LNCaP clone FGC (cell line): ENCODE results near the gene ANAPC10.

Source experiments
- DNase-seq: peaks from one replicate; pipeline ENCODE4 v3.0.0-alpha.2; 2011; ENCODE audit warnings: low read depth
- H3K4me3 ChIP-seq: 2 replicates; pipeline ENCODE4 v1.5.1; 2011; ENCODE audit warnings: mild to moderate bottlenecking, low read depth, low read length, control low read depth
- TF ChIP-seq, protein P1 (sequence below): IDR thresholded peaks from 2 replicates; pipeline ENCODE4 v1.5.1; 2012; ENCODE audit warnings: mild to moderate bottlenecking; ENCODE audit not compliant: control insufficient read depth, insufficient read depth; ENCODE audit errors: extremely low read depth

The ANAPC10 gene

DNA sequence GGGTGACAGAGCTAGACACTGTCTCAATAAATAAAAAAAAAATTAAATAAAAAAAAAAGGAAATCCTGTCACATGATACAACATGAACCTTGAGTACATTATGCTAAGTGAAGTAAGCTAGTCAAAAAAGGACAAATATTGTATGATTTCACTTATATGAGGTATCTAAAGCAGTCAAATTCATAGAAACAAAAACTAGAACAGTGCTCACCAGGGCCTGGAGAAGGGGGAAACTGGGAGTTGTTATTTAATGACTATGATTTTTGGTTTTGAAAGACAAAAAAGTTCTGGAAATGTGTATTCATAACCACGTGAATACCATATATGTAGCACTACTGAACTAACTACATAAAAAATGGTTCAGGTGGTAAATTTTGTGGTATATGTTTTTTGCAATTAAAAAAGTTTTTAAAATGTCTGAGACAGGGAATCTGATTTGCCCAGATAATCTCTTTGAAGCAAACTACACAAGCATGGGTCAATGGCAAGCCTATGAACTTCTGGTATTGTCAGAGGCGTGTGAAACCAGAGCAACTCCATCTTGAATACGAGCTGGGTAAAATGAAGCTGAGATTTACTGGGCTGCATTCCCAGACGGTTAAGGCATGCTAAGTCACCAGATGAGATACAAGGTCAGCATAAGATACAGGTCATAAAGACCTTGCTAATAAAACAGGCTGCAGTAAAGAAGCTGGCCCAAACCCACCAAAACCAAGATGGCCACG, 42.3 kb downstream of the ANAPC10 start:
- no peak overlapping the region for H3K4me3 ChIP-seq
- TF ChIP-seq, protein P1, sequence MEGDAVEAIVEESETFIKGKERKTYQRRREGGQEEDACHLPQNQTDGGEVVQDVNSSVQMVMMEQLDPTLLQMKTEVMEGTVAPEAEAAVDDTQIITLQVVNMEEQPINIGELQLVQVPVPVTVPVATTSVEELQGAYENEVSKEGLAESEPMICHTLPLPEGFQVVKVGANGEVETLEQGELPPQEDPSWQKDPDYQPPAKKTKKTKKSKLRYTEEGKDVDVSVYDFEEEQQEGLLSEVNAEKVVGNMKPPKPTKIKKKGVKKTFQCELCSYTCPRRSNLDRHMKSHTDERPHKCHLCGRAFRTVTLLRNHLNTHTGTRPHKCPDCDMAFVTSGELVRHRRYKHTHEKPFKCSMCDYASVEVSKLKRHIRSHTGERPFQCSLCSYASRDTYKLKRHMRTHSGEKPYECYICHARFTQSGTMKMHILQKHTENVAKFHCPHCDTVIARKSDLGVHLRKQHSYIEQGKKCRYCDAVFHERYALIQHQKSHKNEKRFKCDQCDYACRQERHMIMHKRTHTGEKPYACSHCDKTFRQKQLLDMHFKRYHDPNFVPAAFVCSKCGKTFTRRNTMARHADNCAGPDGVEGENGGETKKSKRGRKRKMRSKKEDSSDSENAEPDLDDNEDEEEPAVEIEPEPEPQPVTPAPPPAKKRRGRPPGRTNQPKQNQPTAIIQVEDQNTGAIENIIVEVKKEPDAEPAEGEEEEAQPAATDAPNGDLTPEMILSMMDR, result no peak
- no peak for DNase-seq

DNA sequence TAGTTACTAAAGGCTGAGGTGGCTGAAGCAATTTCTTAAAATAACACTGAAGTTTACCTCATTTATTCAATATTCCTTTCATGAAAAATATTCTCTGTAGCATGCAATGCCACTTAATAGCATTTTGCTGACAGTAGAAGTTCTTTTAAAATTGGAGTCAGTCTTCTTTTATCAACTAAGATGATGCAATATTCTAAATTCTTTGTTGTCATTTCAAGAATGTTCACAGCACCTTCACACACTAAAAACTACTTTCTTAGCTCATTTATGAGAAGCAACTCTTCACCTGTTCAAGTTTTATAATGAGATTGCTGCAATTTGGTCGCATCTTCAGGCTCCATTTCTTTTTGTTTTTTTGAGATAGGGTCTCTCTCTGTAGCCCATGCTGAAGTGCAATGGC, 48.8 kb downstream of the ANAPC10 start:
- no peak overlapping the region for H3K4me3 ChIP-seq
- no peak for DNase-seq
- TF ChIP-seq, protein P1, result no peak

DNA sequence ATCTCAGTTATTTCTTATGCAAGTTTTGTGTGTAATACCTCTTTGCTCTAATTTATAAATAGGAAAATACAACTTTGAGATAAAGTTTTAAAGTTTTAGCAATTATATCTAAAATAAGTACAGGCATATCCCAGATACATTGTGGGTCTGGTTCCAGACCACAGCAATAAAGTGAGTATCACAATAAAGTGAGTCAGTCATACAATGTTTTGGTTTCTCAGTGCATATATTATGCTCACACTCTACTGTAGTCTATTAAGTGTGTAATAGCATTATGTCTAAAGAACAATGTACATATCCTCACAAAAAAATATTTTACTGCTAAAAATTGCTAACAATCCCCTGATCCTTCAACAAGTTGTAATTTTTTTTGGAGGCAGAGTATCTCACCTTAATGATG, 49.2 kb downstream of the ANAPC10 start:
- TF ChIP-seq, protein P1, result no peak
- no peak overlapping the region for H3K4me3 ChIP-seq
- DNase-seq, result no peak

DNA sequence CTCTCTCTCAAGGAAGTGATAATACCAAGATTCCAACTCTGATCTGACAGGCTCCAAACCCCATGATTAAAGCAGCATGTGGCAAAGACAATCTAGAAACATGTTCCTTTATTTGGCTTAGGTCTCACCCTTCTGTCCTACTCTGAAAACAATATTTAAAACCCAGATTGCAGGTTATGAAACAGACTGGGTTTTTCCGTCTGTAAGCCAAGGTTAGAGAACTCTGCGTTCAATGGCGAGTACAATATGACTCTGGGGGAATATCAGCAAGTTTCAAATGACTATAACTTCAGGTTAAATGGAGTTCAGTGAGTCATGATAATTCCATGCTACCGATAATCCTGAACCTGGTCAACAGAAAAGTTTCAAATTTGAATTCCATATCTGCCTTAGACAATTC, 50.8 kb downstream of the ANAPC10 start:
- H3K4me3 ChIP-seq, result no peak overlapping the region
- TF ChIP-seq, protein P1, result no peak
- DNase-seq, result no peak

DNA sequence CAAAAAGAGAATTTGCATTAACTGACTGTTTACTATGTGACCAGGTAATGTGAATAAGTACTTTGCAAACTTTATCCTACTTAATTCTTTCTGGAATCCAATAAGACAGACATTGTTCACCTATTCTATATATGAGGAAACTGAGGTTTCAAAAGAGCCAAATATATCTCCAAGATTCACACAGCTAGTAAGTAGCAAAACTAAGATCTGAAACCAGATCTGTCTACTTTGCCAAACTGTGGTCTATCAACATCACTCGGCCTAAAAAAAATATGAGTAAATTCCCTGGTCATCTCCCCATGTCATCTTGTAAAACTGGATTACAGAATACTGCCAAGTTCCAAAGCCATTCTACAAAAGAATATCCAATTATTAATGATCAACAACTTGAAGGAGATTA, 52.8 kb downstream of the ANAPC10 start:
- DNase-seq, result no peak
- TF ChIP-seq, protein P1, result no peak
- no peak overlapping the region for H3K4me3 ChIP-seq

DNA sequence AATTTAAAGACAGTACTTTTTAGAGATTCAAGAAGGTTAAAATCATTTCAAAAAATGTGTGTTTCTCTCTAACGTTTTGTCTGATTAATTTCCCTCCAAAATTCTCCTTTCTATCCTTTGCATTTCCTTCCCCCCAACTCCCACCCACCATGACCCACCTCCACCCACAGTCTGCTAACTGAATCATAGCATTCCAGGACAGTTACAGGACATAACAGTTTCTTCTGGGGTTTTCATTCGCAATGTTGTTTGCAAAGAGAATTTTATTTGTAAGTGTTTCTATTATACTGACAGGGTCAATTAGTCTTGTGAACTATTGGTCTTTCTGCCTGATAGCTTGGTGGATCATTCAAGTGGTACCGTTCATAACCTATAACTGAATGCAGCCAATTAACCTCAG, 53.7 kb downstream of the ANAPC10 start:
- no peak for DNase-seq
- H3K4me3 ChIP-seq, result no peak overlapping the region
- TF ChIP-seq, protein P1, result no peak

DNA sequence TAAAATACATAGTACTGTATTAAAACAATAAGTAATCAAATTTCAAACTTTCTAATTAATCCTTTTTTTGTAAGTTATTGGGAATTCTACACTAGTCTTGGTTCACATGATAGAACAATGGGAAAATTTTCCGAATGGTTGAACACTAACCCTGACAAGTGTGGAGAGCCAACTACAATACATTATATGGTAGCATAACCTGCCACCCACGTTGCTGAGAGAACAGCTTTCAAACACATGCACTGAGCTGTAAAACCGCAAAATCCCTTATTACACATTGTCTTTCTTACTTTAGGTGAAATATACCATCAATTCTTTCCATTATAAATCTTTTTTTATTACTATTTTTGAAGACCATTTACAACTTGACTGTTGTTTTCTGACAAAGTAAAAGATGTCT, 54.7 kb downstream of the ANAPC10 start:
- DNase-seq, result no peak
- H3K4me3 ChIP-seq, result no peak overlapping the region
- TF ChIP-seq, protein P1, result no peak
